ENCODE measurements around the gene MAP3K15. TPM values are rescaled to one million over a fixed set of nuclear protein-coding genes. Genes with fewer than 3 reads are reported as not detected.

The MAP3K15 gene
- total and polyA plus RNA-seq, 2 of the 13 experiments (the other 11 are each of a cell fraction or from before 2014, with no cell fraction given): 3.9 to 6.4 TPM

- intact Hi-C loops (cut with micrococcal nuclease; ENCODE audit: unreplicated experiment) (no loop called here), in situ Hi-C loops (cut with HindIII; ENCODE audit: extremely low pct_ligation_motif_present, low pct_unique_long_range_greater_than_20kb) (loop anchor here (10.0 kb wide), 1 partner anchor 345 kb away; the partner anchor contains the start of gene SH3KBP1)
- ChIA-PET CTCF (ENCODE audit: low intra/inter-chr PET ratio, low total read pairs) (no interaction called here), POLR2A (no interaction called here)
- no CpG with 5 or more reads among the region's 3 CpGs for WGBS (ENCODE audit: low lambda C conversion rate)
- Histone ChIP-seq H4K20me1 (ENCODE audit: insufficient read depth, low read length) (no peaks in the 10 kb centered on the region), H3K27ac (ENCODE audit: extremely low read length, insufficient read depth, low read length) (no peak overlapping the region), H3K9me3 (ENCODE audit: low read length) (no peaks in the 10 kb centered on the region), H3K4me3 (replicated peaks in 1 of 3; ENCODE audit: insufficient read depth in 1 of 3, low read depth in 2 of 3, low read length in 3 of 3) (no peak overlapping the region), H3K36me3 (replicated peaks in 1 of 2; ENCODE audit: control insufficient read depth in 1 of 2, insufficient read depth in 2 of 2, low read length in 2 of 2) (no peaks in the 10 kb centered on the region; a peak in 2 of 5 replicates), H3K27me3 (ENCODE audit: control insufficient read depth in 1 of 2, insufficient read depth in 2 of 2, low read length in 2 of 2) (no peaks in the 10 kb centered on the region), H2AFZ (ENCODE audit: low read length) (no peak overlapping the region), H3K79me2 (ENCODE audit: insufficient read depth, low read length) (no peaks in the 10 kb centered on the region), H3K9ac (ENCODE audit: insufficient read depth, low read depth, low read length) (no peak overlapping the region), H3K4me1 (ENCODE audit: insufficient read depth, low read length) (no peaks in the 10 kb centered on the region), H3K4me2 (ENCODE audit: low read depth, low read length) (no peak overlapping the region)
- no TSS peak for BruUV-seq (replicated peaks)
- FAIRE-seq (no peak), DNase-seq (ENCODE audit: low spot score) (no peak), ATAC-seq (no peak)
- TF ChIP-seq ZNF549 (CRISPR knock-in tag; IDR thresholded peaks at IDR 0.05): no peak
- no peak for TF ChIP-seq TARDBP (CRISPR knock-in tag; IDR thresholded peaks at IDR 0.05)
- TF ChIP-seq MLXIP (CRISPR knock-in tag; IDR thresholded peaks at IDR 0.05; ENCODE audit: borderline replicate concordance): no peak
- no peak for TF ChIP-seq ATF6 (CRISPR knock-in tag; conservative IDR thresholded peaks at IDR 0.05)
- TF ChIP-seq CREM (IDR thresholded peaks at IDR 0.05): no peak
- no peak for TF ChIP-seq CREM (CRISPR knock-in tag; IDR thresholded peaks at IDR 0.05)
- no peak for TF ChIP-seq ZNF10 (CRISPR knock-in tag; IDR thresholded peaks at IDR 0.05; ENCODE audit: borderline replicate concordance, low read depth)
- TF ChIP-seq ZKSCAN8 (CRISPR knock-in tag; IDR thresholded peaks at IDR 0.05; ENCODE audit: borderline replicate concordance): no peak
- TF ChIP-seq ZUFSP (CRISPR knock-in tag; IDR thresholded peaks at IDR 0.05; ENCODE audit: borderline replicate concordance): no peak
- TF ChIP-seq AKNA (CRISPR knock-in tag; IDR thresholded peaks at IDR 0.05; ENCODE audit: borderline replicate concordance): no peak
- TF ChIP-seq SETDB1 (CRISPR knock-in tag; IDR thresholded peaks at IDR 0.05; ENCODE audit: borderline replicate concordance): no peak
- TF ChIP-seq ASH2L (IDR thresholded peaks at IDR 0.05; ENCODE audit: insufficient read length, low read depth, low read length): no peak
- no peak for TF ChIP-seq SALL1 (CRISPR knock-in tag; IDR thresholded peaks at IDR 0.05)
Observed at GRCh38 chrX:19540076-19540475, 24.8 kb upstream of the MAP3K15 start.
